CD14-positive monocyte (primary cell): Measurements from ENCODE around the gene SPATA13. TPM values are rescaled to one million over a fixed set of nuclear protein-coding genes. Genes with fewer than 3 reads are reported as not detected.
A peak's percentile ranks its signal among the peaks of the same experiment; 100 is the strongest.

ENCODE experiments used
- DNase-seq, 3 donors: peaks; one replicate each; pipeline ENCODE4 v3.0.0-alpha.2; 2011 to 2022
- H2AFZ ChIP-seq: 2 replicates; pipeline ENCODE4 v1.6.0; 2012; ENCODE audit warnings: mild to moderate bottlenecking, low read depth, low read length, inconsistent platforms; ENCODE audit not compliant: insufficient read depth, poor library complexity, severe bottlenecking
- H3K27ac ChIP-seq, 2 donors: 1 replicate in 1 of 2; 2 replicates in 1 of 2; pipeline ENCODE4 v1.5.1; 2012 to 2013; ENCODE audit warnings: low read length in 2 of 2, control low read depth in 1 of 2, inconsistent platforms in 1 of 2, low read depth in 1 of 2, mild to moderate bottlenecking in 1 of 2
- H3K27me3 ChIP-seq, 2 donors: one replicate each; pipeline versions ENCODE4 v1.6.0 to v1.6.1; 2011 to 2013; ENCODE audit warnings: low read length in 2 of 2; ENCODE audit not compliant: control insufficient read depth in 2 of 2, insufficient read depth in 2 of 2
- H3K36me3 ChIP-seq, 2 donors: replicated peaks in 1 of 2; 1 replicate in 1 of 2; 2 replicates in 1 of 2; pipeline versions ENCODE4 v1.5.1 to v1.6.1; 2012 to 2013; ENCODE audit warnings: low read length in 2 of 2, control low read depth in 1 of 2, inconsistent platforms in 1 of 2, mild to moderate bottlenecking in 1 of 2; ENCODE audit not compliant: insufficient read depth in 2 of 2, control insufficient read depth in 1 of 2
- H3K4me1 ChIP-seq, 2 donors: 1 replicate in 1 of 2; 2 replicates in 1 of 2; pipeline versions ENCODE4 v1.5.1 to v1.6.1; 2012 to 2013; ENCODE audit warnings: low read length in 2 of 2, control low read depth in 1 of 2, inconsistent platforms in 1 of 2, mild to moderate bottlenecking in 1 of 2, moderate library complexity in 1 of 2; ENCODE audit not compliant: insufficient read depth in 2 of 2, control insufficient read depth in 1 of 2
- H3K4me2 ChIP-seq: replicated peaks from 2 replicates; pipeline ENCODE3; 2012; ENCODE audit warnings: low read length, moderate library complexity, mild to moderate bottlenecking; ENCODE audit not compliant: poor library complexity, severe bottlenecking; ENCODE audit errors: extremely low read depth
- H3K4me3 ChIP-seq, 3 experiments: fragments of 200-600 bp in 1 of 3; sonication (generic) in 1 of 3; replicated peaks in 1 of 3; 1 replicate in 2 of 3; 2 replicates in 1 of 3; pipeline ENCODE4 v1.5.1; 2011 to 2013; ENCODE audit warnings: low read length in 3 of 3, mild to moderate bottlenecking in 3 of 3, control low read depth in 2 of 3, low read depth in 2 of 3, inconsistent platforms in 1 of 3, moderate library complexity in 1 of 3
- H3K79me2 ChIP-seq: 2 replicates; pipeline ENCODE4 v1.6.0; 2012; ENCODE audit warnings: mild to moderate bottlenecking, control low read depth, inconsistent platforms, low read length, moderate library complexity; ENCODE audit not compliant: insufficient read depth
- H3K9ac ChIP-seq: 2 replicates; pipeline ENCODE4 v1.6.0; 2017; ENCODE audit warnings: low read length, mild to moderate bottlenecking; ENCODE audit not compliant: insufficient read depth, poor library complexity, severe bottlenecking
- H3K9me3 ChIP-seq, 2 donors: replicated peaks in 1 of 2; 1 replicate in 1 of 2; 2 replicates in 1 of 2; pipeline versions ENCODE4 v1.5.1 to v1.6.1; 2012 to 2013; ENCODE audit warnings: low read length in 2 of 2, control low read depth in 1 of 2; ENCODE audit not compliant: control insufficient read depth in 1 of 2, insufficient read depth in 1 of 2
- H4K20me1 ChIP-seq: 2 replicates; pipeline ENCODE4 v1.6.0; 2012; ENCODE audit warnings: mild to moderate bottlenecking, low read length, control low read depth, moderate library complexity; ENCODE audit not compliant: insufficient read depth
- H3K27ac Mint-ChIP-seq, 7 donors: one replicate each; pipeline ENCODE4 v1.8.0; 2020; ENCODE audit warnings: mild to moderate bottlenecking in 7 of 7, mixed read lengths in 7 of 7, moderate library complexity in 6 of 7, inconsistent platforms in 2 of 7
- H3K27me3 Mint-ChIP-seq, 3 donors: one replicate each; pipeline ENCODE4 v1.8.0; 2021 to 2022; ENCODE audit warnings: low read depth in 3 of 3, mild to moderate bottlenecking in 3 of 3, mixed read lengths in 3 of 3, moderate library complexity in 3 of 3, inconsistent platforms in 1 of 3
- H3K36me3 Mint-ChIP-seq, 2 donors: one replicate each; pipeline ENCODE4 v1.8.0; 2020; ENCODE audit warnings: mixed read lengths in 2 of 2, inconsistent platforms in 1 of 2, mild to moderate bottlenecking in 1 of 2
- H3K4me1 Mint-ChIP-seq: one replicate; pipeline ENCODE4 v1.8.0; 2020; ENCODE audit warnings: mild to moderate bottlenecking, mixed read lengths
- H3K4me3 Mint-ChIP-seq, 2 donors: one replicate each; pipeline ENCODE4 v1.8.0; 2020; ENCODE audit warnings: mild to moderate bottlenecking in 2 of 2, mixed read lengths in 2 of 2, moderate library complexity in 1 of 2
- H3K9me3 Mint-ChIP-seq, 7 donors: one replicate each; pipeline ENCODE4 v1.8.0; 2020 to 2022; ENCODE audit warnings: mixed read lengths in 7 of 7, mild to moderate bottlenecking in 6 of 7, moderate library complexity in 6 of 7, inconsistent platforms in 2 of 7
- WGBS: methylation state at CpG from one replicate; pipeline ENCODE4 v1.1.5; 2013; ENCODE audit warnings: missing lambda C conversion rate; ENCODE audit not compliant: insufficient coverage; 5-methylcytosine and 5-hydroxymethylcytosine counted together
- intact Hi-C, 2 donors: fragments of 100-400 bp; cut with micrococcal nuclease; formaldehyde crosslinking; loops; one replicate each; pipeline versions ENCODE4 v1.15.0 to v1.15.1; 2023
- polyA plus RNA-seq, 3 donors: library from polyadenylated mRNA; depleted of rRNA in 1 of 3; unstranded in 2 of 3; stranded (reverse) in 1 of 3; fragments of 300-500 nt in 2 of 3; fragments of >200 nt in 1 of 3; fragmentation: Illumina TruSeq in 2 of 3; gene quantifications; 1 replicate in 2 of 3; 2 replicates in 1 of 3; pipeline ENCODE4 v1.2.3, GENCODE V29; 2012 to 2021
- TF ChIP-seq, protein P1 (sequence below): fragments of 200-600 bp; IDR thresholded peaks from one replicate; pipeline ENCODE4 v1.8.0; 2022; ENCODE audit warnings: antibody characterized with exemption, mild to moderate bottlenecking

Gene SPATA13
- polyA plus RNA-seq, 3 donors, result 9.3 to 44.7 (median 11.6) TPM

DNA sequence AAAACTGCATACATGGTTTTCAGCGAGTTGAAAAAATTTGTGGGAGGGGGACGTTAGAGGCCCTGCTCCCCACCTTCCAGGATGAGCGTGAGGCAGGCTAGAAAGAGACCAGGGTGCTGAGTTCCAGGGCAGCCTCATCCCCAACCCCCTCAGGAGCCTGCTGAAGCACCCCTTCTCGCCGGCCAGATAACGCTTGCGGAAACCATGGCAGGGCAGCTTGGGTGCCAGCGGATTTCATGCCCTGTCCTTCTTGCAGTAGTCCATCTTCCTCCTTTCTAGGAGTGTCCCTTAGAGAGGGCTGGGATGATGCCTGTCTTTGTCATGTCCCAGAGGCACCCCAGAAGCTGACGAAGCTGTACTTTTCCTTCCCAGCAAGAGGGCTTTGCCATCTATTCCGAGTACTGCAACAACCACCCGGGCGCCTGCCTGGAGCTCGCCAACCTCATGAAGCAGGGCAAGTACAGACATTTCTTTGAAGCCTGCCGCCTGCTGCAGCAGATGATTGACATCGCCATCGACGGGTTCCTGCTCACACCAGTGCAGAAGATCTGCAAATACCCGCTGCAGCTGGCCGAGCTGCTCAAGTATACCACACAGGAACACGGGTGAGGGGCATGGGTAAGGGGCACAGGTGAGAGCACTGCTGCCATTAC, 129.9 kb downstream of the SPATA13 start:
- DNase-seq, result no peak
- peaks cover 26% of the 10 kb centered on the region for H3K4me1 Mint-ChIP-seq
- intact Hi-C loops, result no loop called here
- peak overlapping the region in 6 of 7 donors; percentile 80 to 93 (median 89) for H3K27ac Mint-ChIP-seq
- H3K36me3 Mint-ChIP-seq, result peaks cover 83 to 94% of the 10 kb centered on the region in 2 donors
- Histone ChIP-seq H3K9me3 (no peaks in the 10 kb centered on the region), H3K4me2 (no peak overlapping the region), H3K4me3 (no peak overlapping the region), H2AFZ (no peak overlapping the region), H3K4me1 (peaks cover 24 to 30% of the 10 kb centered on the region in 2 donors), H4K20me1 (no peaks in the 10 kb centered on the region), H3K27me3 (no peaks in the 10 kb centered on the region), H3K79me2 (no peaks in the 10 kb centered on the region), H3K9ac (no peak overlapping the region), H3K36me3 (peaks cover 79 to 93% of the 10 kb centered on the region in 2 donors), H3K27ac (peak overlapping the region in 1 of 2 donors; percentile 71)
- no peak overlapping the region for H3K4me3 Mint-ChIP-seq
- 99% methylated on average over 17 of the region's 20 CpGs for WGBS
- TF ChIP-seq, protein P1, sequence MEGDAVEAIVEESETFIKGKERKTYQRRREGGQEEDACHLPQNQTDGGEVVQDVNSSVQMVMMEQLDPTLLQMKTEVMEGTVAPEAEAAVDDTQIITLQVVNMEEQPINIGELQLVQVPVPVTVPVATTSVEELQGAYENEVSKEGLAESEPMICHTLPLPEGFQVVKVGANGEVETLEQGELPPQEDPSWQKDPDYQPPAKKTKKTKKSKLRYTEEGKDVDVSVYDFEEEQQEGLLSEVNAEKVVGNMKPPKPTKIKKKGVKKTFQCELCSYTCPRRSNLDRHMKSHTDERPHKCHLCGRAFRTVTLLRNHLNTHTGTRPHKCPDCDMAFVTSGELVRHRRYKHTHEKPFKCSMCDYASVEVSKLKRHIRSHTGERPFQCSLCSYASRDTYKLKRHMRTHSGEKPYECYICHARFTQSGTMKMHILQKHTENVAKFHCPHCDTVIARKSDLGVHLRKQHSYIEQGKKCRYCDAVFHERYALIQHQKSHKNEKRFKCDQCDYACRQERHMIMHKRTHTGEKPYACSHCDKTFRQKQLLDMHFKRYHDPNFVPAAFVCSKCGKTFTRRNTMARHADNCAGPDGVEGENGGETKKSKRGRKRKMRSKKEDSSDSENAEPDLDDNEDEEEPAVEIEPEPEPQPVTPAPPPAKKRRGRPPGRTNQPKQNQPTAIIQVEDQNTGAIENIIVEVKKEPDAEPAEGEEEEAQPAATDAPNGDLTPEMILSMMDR, result no peak
- peaks cover 0 to 2% (median 0%) of the 10 kb centered on the region in 7 donors for H3K9me3 Mint-ChIP-seq
- no peaks in the 10 kb centered on the region for H3K27me3 Mint-ChIP-seq

DNA sequence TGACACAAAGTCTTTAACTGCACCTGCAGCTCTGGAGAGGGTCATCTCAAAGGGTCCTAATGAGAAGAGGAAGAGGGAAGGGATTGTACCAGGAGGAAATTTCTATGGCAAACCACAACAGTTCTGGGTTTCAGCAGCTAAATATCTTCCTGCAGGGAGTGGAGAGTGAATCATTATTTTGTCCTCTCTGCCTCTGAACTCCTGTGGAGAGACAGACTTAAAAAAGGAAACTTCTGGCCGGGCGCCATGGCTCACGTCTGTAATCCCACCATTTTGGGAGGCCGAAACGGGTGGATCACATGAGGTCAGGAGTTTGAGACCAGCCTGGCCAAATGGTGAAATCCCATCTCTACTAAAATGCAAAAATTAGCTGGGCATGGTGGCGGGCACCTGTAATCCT, 132.0 kb downstream of the SPATA13 start:
- H3K9me3 ChIP-seq, result no peaks in the 10 kb centered on the region
- Mint-ChIP-seq H3K27me3 (no peaks in the 10 kb centered on the region), H3K36me3 (peaks cover 87 to 94% of the 10 kb centered on the region in 2 donors), H3K27ac (peak overlapping the region in 2 of 7 donors; percentile 19 to 27), H3K4me1 (peaks cover 23% of the 10 kb centered on the region), H3K9me3 (peaks cover 0 to 2% (median 0%) of the 10 kb centered on the region in 7 donors), H3K4me3 (no peak overlapping the region)
- WGBS, result no CpG with 5 or more reads among the region's 6 CpGs
- H2AFZ ChIP-seq, result no peak overlapping the region
- TF ChIP-seq, protein P1, result no peak
- no peak overlapping the region for H3K9ac ChIP-seq
- no peak for DNase-seq
- no peaks in the 10 kb centered on the region for H3K79me2 ChIP-seq
- H3K4me2 ChIP-seq, result no peak overlapping the region
- H4K20me1 ChIP-seq, result peaks cover 6% of the 10 kb centered on the region
- intact Hi-C loops, result no loop called here
- H3K27ac ChIP-seq, result no peak overlapping the region
- no peaks in the 10 kb centered on the region for H3K27me3 ChIP-seq
- H3K4me1 ChIP-seq, result peaks cover 21 to 25% of the 10 kb centered on the region in 2 donors
- no peak overlapping the region for H3K4me3 ChIP-seq
- H3K36me3 ChIP-seq, result peaks cover 80 to 93% of the 10 kb centered on the region in 2 donors
